ENCODE results near the gene SNX1. TPM values are rescaled to one million over a fixed set of nuclear protein-coding genes. Genes with fewer than 3 reads are reported as not detected.
"Not testable (repeated sequence)": the region's sequence is repeated elsewhere in the genome, so short reads cannot be mapped to it uniquely, and the experiment has no call there.

Gene SNX1
- total RNA-seq, 2 experiments from 2014 or later, result 30.1 to 129 TPM

DNA sequence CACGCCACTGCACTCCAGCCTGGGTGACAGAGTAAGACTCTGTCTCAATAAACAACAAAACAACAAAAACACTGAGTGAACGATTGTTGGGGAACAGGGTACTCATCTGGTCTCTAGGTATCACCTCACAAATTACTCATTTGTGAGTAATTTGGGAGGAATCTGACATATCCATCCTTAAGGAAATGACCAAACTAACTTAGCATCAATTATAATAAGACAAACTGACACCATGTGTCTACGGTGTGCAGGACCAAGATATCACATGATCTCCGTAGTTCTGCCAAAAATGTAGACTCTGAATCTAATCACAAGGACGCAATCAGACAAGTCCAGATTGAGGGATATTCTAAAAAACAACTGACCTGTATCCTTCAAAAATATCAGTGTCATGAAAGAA lies 37.5 kb upstream of the SNX1 start:
- TF ChIP-seq CTCF (conservative IDR thresholded peaks at IDR 0.05; ENCODE audit: low read length) (no peak), EZH2phosphoT487 (IDR thresholded peaks at IDR 0.05; ENCODE audit: borderline replicate concordance, low read depth, low read length) (no peak)
- no peaks in the 10 kb centered on the region for H3K4me1 ChIP-seq (ENCODE audit: insufficient read depth, low read length, poor library complexity, severe bottlenecking)
- H3K36me3 ChIP-seq (ENCODE audit: insufficient read depth, low read length), result no peaks in the 10 kb centered on the region
- H3K79me2 ChIP-seq (ENCODE audit: insufficient read depth, low read depth, low read length), result no peaks in the 10 kb centered on the region
- ChIA-PET CTCF (ENCODE audit: unreplicated experiment) (no interaction called here), POLR2A (no interaction called here)
- H3K27ac ChIP-seq (ENCODE audit: low read depth, low read length, poor library complexity, severe bottlenecking), result no peak overlapping the region
- H3K4me2 ChIP-seq (ENCODE audit: low read length), result no peak overlapping the region
- H3K4me3 ChIP-seq (ENCODE audit: low read depth, low read length, poor library complexity, severe bottlenecking), result no peak overlapping the region
- intact Hi-C loops (cut with micrococcal nuclease; ENCODE audit: unreplicated experiment), result no loop called here
- H3K9me3 ChIP-seq (ENCODE audit: low read length), result no peaks in the 10 kb centered on the region
- no peak overlapping the region for H2AFZ ChIP-seq (ENCODE audit: low read length)
- no peaks in the 10 kb centered on the region for H3K9me2 ChIP-seq (ENCODE audit: insufficient read depth, low read length)
- DNase-seq (ENCODE audit: low spot score), result no peak
- H4K20me1 ChIP-seq (ENCODE audit: insufficient read depth, low read length), result no peaks in the 10 kb centered on the region
- no TSS peak for BruUV-seq (replicated peaks)

DNA sequence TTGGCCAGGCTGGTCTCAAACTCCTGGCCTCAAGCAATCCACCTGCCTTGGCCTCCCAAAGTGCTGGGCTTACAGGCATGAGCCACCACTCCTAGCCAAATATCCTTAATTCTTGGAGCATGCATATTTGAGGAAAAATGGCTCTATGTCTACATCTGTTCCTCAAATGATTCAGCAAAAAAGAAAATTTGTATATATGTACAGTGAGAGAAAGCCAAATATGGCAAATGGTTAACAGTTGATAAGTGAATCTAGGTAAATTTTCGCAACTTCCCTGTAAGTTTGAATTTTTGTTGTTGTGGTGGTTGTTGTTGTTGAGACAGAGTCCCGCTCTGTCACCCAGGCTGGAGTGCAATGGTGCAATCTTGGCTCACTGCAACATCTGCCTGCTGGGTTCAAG lies 36.7 kb upstream of the SNX1 start:
- H2AFZ ChIP-seq (ENCODE audit: low read length); BruUV-seq (replicated peaks); CTCF ChIA-PET (ENCODE audit: unreplicated experiment): not testable (repeated sequence)

DNA sequence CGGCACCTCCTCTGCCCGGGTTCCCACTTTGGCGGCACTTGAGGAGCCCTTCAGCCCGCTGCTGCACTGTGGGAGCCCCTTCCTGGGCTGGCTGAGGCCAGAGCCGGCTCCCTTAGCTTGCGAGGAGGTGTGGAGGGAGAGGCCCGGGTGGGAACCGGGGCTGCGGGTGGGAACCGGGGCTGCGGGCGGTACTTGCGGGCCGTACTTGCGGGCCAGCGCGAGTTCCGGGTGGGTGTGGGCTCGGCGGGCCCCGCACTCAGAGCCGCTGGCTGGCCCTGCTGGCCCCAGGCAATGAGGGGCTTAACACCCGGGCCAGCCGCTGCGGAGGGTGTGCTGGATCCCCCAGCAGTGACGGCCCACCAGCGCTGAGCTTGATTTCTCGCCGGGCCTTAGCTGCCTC lies 35.1 kb upstream of the SNX1 start:
- H2AFZ ChIP-seq (ENCODE audit: low read length), result no peak overlapping the region
- H4K20me1 ChIP-seq (ENCODE audit: insufficient read depth, low read length), result no peaks in the 10 kb centered on the region
- H3K9me2 ChIP-seq (ENCODE audit: insufficient read depth, low read length), result no peaks in the 10 kb centered on the region
- no peak overlapping the region for H3K4me2 ChIP-seq (ENCODE audit: low read length)
- CTCF ChIA-PET (ENCODE audit: unreplicated experiment), result no interaction called here
- no peak overlapping the region for H3K27ac ChIP-seq (ENCODE audit: low read depth, low read length, poor library complexity, severe bottlenecking)
- H3K4me3 ChIP-seq (ENCODE audit: low read depth, low read length, poor library complexity, severe bottlenecking), result no peak overlapping the region
- no peaks in the 10 kb centered on the region for H3K36me3 ChIP-seq (ENCODE audit: insufficient read depth, low read length)
- DNase-seq (ENCODE audit: low spot score), result no peak
- H3K9me3 ChIP-seq (ENCODE audit: low read length), result no peaks in the 10 kb centered on the region
- BruUV-seq (replicated peaks), result no TSS peak
- TF ChIP-seq EZH2phosphoT487 (IDR thresholded peaks at IDR 0.05; ENCODE audit: borderline replicate concordance, low read depth, low read length), result no peak
- TF ChIP-seq CTCF (conservative IDR thresholded peaks at IDR 0.05; ENCODE audit: low read length), result no peak
- intact Hi-C loops (cut with micrococcal nuclease; ENCODE audit: unreplicated experiment), result no loop called here
- no peaks in the 10 kb centered on the region for H3K4me1 ChIP-seq (ENCODE audit: insufficient read depth, low read length, poor library complexity, severe bottlenecking)
- H3K79me2 ChIP-seq (ENCODE audit: insufficient read depth, low read depth, low read length), result no peaks in the 10 kb centered on the region
- POLR2A ChIA-PET, result no interaction called here

More for the DNA sequence above, 36.7 kb upstream of the SNX1 start:
- DNase-seq (ENCODE audit: low spot score); H3K4me2 ChIP-seq (ENCODE audit: low read length); H3K9me3 ChIP-seq (ENCODE audit: low read length); POLR2A ChIA-PET; H3K9me2 ChIP-seq (ENCODE audit: insufficient read depth, low read length); H4K20me1 ChIP-seq (ENCODE audit: insufficient read depth, low read length); H3K27ac ChIP-seq (ENCODE audit: low read depth, low read length, poor library complexity, severe bottlenecking); H3K4me3 ChIP-seq (ENCODE audit: low read depth, low read length, poor library complexity, severe bottlenecking); intact Hi-C loops (cut with micrococcal nuclease; ENCODE audit: unreplicated experiment); H3K4me1 ChIP-seq (ENCODE audit: insufficient read depth, low read length, poor library complexity, severe bottlenecking); H3K36me3 ChIP-seq (ENCODE audit: insufficient read depth, low read length); H3K79me2 ChIP-seq (ENCODE audit: insufficient read depth, low read depth, low read length): not testable (repeated sequence)

All from OCI-LY7 (cell line).